HL-60 (cell line): Measurements from ENCODE around the gene FAXC.

ENCODE experiments used
- DNase-seq, 2 experiments: peaks; one replicate each; pipeline ENCODE4 v3.0.0-alpha.2; 2010 to 2020; ENCODE audit warnings: low read depth in 1 of 2, low spot score in 1 of 2
- H3K27ac ChIP-seq: fragments of 250-450 bp; sonication (Bioruptor Pico); replicated peaks from 2 replicates; pipeline ENCODE4 v1.5.1; 2020; ENCODE audit warnings: mild to moderate bottlenecking, moderate library complexity
- H3K27me3 ChIP-seq: fragments of 250-450 bp; sonication (Bioruptor Pico); 2 replicates; pipeline ENCODE4 v1.5.1; 2021; ENCODE audit warnings: mild to moderate bottlenecking, moderate library complexity; ENCODE audit not compliant: insufficient read depth, poor library complexity, severe bottlenecking
- H3K4me3 ChIP-seq: replicated peaks from 2 replicates; pipeline ENCODE4 v1.5.1; 2011; ENCODE audit warnings: mild to moderate bottlenecking, control low read depth, low read length; ENCODE audit not compliant: insufficient read depth
- CTCF ChIP-seq: IDR thresholded peaks from one replicate; pipeline ENCODE4 v1.5.1; 2011; ENCODE audit warnings: low read length, control low read depth, inconsistent platforms; ENCODE audit not compliant: insufficient read depth
- GABPA ChIP-seq: IDR thresholded peaks from 2 replicates; pipeline ENCODE4 v1.6.1; 2012; ENCODE audit warnings: low read depth
- POLR2AphosphoS5 ChIP-seq: IDR thresholded peaks from 2 replicates; pipeline ENCODE4 v1.6.1; 2012; ENCODE audit warnings: low read depth
- SPI1 ChIP-seq: IDR thresholded peaks from 2 replicates; pipeline ENCODE4 v1.6.1; 2012; ENCODE audit warnings: low read depth, mild to moderate bottlenecking, borderline replicate concordance
- TF ChIP-seq, protein P1 (sequence below): IDR thresholded peaks from 2 replicates; pipeline ENCODE4 v1.6.1; 2012; ENCODE audit warnings: low read depth; ENCODE audit not compliant: insufficient replicate concordance

The FAXC gene

GRCh38 chr6:99333068-99333467 lies 16.4 kb downstream of the FAXC start:
- TF ChIP-seq POLR2AphosphoS5 (no peak), CTCF (no peak), GABPA (no peak), SPI1 (no peak)
- TF ChIP-seq, protein P1, sequence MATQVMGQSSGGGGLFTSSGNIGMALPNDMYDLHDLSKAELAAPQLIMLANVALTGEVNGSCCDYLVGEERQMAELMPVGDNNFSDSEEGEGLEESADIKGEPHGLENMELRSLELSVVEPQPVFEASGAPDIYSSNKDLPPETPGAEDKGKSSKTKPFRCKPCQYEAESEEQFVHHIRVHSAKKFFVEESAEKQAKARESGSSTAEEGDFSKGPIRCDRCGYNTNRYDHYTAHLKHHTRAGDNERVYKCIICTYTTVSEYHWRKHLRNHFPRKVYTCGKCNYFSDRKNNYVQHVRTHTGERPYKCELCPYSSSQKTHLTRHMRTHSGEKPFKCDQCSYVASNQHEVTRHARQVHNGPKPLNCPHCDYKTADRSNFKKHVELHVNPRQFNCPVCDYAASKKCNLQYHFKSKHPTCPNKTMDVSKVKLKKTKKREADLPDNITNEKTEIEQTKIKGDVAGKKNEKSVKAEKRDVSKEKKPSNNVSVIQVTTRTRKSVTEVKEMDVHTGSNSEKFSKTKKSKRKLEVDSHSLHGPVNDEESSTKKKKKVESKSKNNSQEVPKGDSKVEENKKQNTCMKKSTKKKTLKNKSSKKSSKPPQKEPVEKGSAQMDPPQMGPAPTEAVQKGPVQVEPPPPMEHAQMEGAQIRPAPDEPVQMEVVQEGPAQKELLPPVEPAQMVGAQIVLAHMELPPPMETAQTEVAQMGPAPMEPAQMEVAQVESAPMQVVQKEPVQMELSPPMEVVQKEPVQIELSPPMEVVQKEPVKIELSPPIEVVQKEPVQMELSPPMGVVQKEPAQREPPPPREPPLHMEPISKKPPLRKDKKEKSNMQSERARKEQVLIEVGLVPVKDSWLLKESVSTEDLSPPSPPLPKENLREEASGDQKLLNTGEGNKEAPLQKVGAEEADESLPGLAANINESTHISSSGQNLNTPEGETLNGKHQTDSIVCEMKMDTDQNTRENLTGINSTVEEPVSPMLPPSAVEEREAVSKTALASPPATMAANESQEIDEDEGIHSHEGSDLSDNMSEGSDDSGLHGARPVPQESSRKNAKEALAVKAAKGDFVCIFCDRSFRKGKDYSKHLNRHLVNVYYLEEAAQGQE, result no peak
- Histone ChIP-seq H3K27me3 (peaks cover 3% of the 10 kb centered on the region), H3K4me3 (no peak overlapping the region), H3K27ac (no peak overlapping the region)
- DNase-seq, result no peak

GRCh38 chr6:99331531-99331930 lies 17.9 kb downstream of the FAXC start:
- Histone ChIP-seq H3K4me3 (no peak overlapping the region), H3K27me3 (peaks cover 6% of the 10 kb centered on the region), H3K27ac (no peak overlapping the region)
- TF ChIP-seq, protein P1, result no peak
- no peak for TF ChIP-seq GABPA
- peak in 1 of 2 experiments; percentile 17 for DNase-seq

DNA sequence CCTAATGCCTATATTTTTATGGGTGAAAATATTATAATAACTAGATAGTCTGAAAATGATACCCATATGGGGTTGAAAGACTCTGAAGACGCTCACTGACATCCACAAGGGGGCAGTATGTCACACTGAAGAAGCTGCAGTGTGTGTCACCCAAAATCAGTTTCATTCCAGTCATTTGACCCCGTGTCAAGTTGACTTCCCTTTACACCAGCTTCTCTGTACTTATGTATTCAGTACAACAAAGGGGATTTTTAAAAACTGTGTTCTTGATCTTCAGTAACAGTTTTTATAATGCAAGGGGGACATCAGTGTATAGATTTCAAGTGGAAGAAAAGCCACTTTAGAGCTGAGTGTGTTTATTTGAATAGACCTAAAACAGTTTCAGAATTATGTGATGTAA lies 19.3 kb downstream of the FAXC start:
- no peak overlapping the region for H3K4me3 ChIP-seq
- H3K27me3 ChIP-seq, result peaks cover 6% of the 10 kb centered on the region
- peak; percentile 58 for TF ChIP-seq CTCF
- TF ChIP-seq, protein P1, result no peak
- H3K27ac ChIP-seq, result no peak overlapping the region
- DNase-seq, result peak; percentile 62 to 70

- H3K27me3 ChIP-seq, result peaks cover 6% of the 10 kb centered on the region
- no peak for TF ChIP-seq SPI1
- TF ChIP-seq, protein P1, result no peak
- no peak for TF ChIP-seq POLR2AphosphoS5
- no peak for TF ChIP-seq GABPA
- no peak for TF ChIP-seq CTCF
- H3K27ac ChIP-seq, result no peak overlapping the region
- DNase-seq, result no peak
- no peak overlapping the region for H3K4me3 ChIP-seq
These were observed 24.5 kb downstream of the FAXC start for GRCh38 chr6:99324996-99325395.
